Neural cell (in vitro differentiated cells): ENCODE measurements around the gene ZNF717.
"Not testable (repeated sequence)": the region's sequence is repeated elsewhere in the genome, so short reads cannot be mapped to it uniquely, and the experiment has no call there.

Source experiments
- CTCF ChIP-seq: fragments of 450-650 bp; IDR thresholded peaks from 2 replicates; pipeline ENCODE4 v1.5.1; 2014; ENCODE audit warnings: antibody characterized with exemption, mild to moderate bottlenecking, moderate library complexity; ENCODE audit not compliant: poor library complexity, severe bottlenecking
- EP300 ChIP-seq: fragments of 450-650 bp; conservative IDR thresholded peaks from 2 replicates; pipeline ENCODE4 v1.6.1; 2014; ENCODE audit warnings: antibody characterized with exemption, mild to moderate bottlenecking, moderate library complexity; ENCODE audit not compliant: poor library complexity, severe bottlenecking
- EZH2 ChIP-seq: fragments of 200-600, 300-800 bp; shearing (Covaris generic), sonication (generic); IDR thresholded peaks from 2 replicates; pipeline ENCODE4 v1.6.1; 2014; ENCODE audit warnings: antibody characterized with exemption, low read length, borderline replicate concordance, mild to moderate bottlenecking; ENCODE audit not compliant: insufficient read depth, poor library complexity, severe bottlenecking
- POLR2AphosphoS5 ChIP-seq: IDR thresholded peaks from 2 replicates; pipeline ENCODE4 v1.6.1; 2012
- RAD21 ChIP-seq: fragments of 450-650 bp; conservative IDR thresholded peaks from 2 replicates; pipeline ENCODE4 v1.6.1; 2014; ENCODE audit warnings: antibody characterized with exemption, mild to moderate bottlenecking, moderate library complexity
- REST ChIP-seq: IDR thresholded peaks from 2 replicates; pipeline ENCODE4 v1.6.1; 2012; ENCODE audit warnings: borderline replicate concordance
- TAF1 ChIP-seq: IDR thresholded peaks from 2 replicates; pipeline ENCODE4 v1.6.1; 2012; ENCODE audit warnings: low read depth

GRCh38 chr3:75771631-75772030 lies 13.7 kb downstream of the ZNF717 start:
- TF ChIP-seq CTCF, POLR2AphosphoS5, EZH2, RAD21, TAF1, EP300, REST: not testable (repeated sequence)
